Suprapubic skin (tissue), 4 donors: ENCODE measurements around the gene TBC1D1.

Experiments used
- CTCF ChIP-seq, 2 donors: fragments of 200-600 bp in 1 of 2; fragments of 450-650 bp in 1 of 2; sonication (generic) in 1 of 2; IDR thresholded peaks; one replicate each; pipeline ENCODE4 v1.5.1; 2016 to 2019; ENCODE audit warnings: antibody characterized with exemption in 2 of 2, mild to moderate bottlenecking in 1 of 2, moderate library complexity in 1 of 2
- POLR2A ChIP-seq, 2 donors: fragments of 450-650 bp; IDR thresholded peaks; one replicate each; pipeline ENCODE4 v1.6.1; 2017; ENCODE audit warnings: antibody characterized with exemption in 2 of 2, mild to moderate bottlenecking in 2 of 2, moderate library complexity in 2 of 2
- POLR2AphosphoS5 ChIP-seq, 3 donors: sonication (generic); formaldehyde crosslinking; IDR thresholded peaks; one replicate each; pipeline ENCODE4 v1.6.1; 2017; ENCODE audit warnings: antibody characterized with exemption in 3 of 3

- TF ChIP-seq POLR2A (IDR thresholded peaks at IDR 0.05) (no peak), CTCF (IDR thresholded peaks at IDR 0.05) (no peak), POLR2AphosphoS5 (IDR thresholded peaks at IDR 0.05) (no peak)
These were observed 204.8 kb downstream of the TBC1D1 start for GRCh38 chr4:38095691-38096090.
